RWPE1 (cell line): Measurements from ENCODE around the gene AGXT.

Experiments
- CTCF ChIA-PET: fragments of 350-600 bp; sonication (Branson Sonifier 250); formaldehyde crosslinking; extraction: SDS; loops from one replicate; lab custom pipeline; 2021; lab: Yijun Ruan, JAX
- POLR2A ChIA-PET: fragments of 400-600 bp; formaldehyde crosslinking; extraction: SDS; loops from one replicate; lab custom pipeline; 2020; ENCODE audit warnings: antibody characterized with exemption; ENCODE audit not compliant: low non-redundant PET; lab: Yijun Ruan, JAX
- DNase-seq: peaks from one replicate; pipeline ENCODE4 v3.0.0; 2012; ENCODE audit warnings: low spot score
- H3K27ac ChIP-seq: fragments of 450-650 bp; 2 replicates; pipeline ENCODE4 v1.5.1; 2017
- TF ChIP-seq, protein P1 (sequence below): fragments of 450-650 bp; conservative IDR thresholded peaks from 2 replicates; pipeline ENCODE4 v1.5.1; 2017; ENCODE audit warnings: low read depth, mild to moderate bottlenecking

The AGXT gene

DNA sequence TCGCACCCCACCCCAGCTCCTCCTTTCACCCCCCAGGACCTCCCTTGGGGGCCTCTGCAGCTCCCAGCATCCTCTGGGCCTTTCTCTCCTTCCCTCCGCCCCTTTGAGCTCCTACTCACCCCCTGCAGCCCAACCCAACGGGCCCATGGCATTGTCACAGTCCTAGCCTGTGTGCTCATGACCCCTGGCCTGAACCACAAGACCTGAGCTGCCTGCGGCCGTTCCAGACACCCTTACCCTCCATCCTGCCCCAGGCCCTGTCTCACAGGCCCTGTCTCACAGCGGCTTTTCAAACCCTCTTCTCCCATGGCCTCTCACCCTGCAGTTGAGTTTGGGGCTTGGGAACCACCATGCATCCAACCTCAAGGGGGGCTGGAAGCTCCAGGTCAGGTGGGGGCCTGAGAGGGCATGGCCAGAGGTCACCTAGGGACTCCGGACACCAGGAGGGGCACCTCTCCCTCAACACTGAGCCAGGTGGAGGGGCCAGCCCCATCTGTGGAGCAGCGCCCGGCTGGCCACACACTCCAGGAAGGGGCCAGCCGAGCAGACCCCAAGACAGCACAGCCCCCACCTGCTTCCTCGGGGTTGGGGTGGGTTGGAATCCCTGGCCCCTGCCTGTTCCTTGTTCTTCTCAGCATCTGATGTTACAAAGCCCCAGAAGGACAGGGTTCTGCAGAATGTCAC, 20.4 kb downstream of the AGXT start:
- CTCF ChIA-PET: interaction anchor here (0.7 kb wide), 1 partner anchor 10 kb away, joined by 4 read pairs; no protein-coding TSS in a partner anchor
- POLR2A ChIA-PET: no interaction called here
- DNase-seq: no peak
- H3K27ac ChIP-seq: no peak overlapping the region
- TF ChIP-seq, protein P1, sequence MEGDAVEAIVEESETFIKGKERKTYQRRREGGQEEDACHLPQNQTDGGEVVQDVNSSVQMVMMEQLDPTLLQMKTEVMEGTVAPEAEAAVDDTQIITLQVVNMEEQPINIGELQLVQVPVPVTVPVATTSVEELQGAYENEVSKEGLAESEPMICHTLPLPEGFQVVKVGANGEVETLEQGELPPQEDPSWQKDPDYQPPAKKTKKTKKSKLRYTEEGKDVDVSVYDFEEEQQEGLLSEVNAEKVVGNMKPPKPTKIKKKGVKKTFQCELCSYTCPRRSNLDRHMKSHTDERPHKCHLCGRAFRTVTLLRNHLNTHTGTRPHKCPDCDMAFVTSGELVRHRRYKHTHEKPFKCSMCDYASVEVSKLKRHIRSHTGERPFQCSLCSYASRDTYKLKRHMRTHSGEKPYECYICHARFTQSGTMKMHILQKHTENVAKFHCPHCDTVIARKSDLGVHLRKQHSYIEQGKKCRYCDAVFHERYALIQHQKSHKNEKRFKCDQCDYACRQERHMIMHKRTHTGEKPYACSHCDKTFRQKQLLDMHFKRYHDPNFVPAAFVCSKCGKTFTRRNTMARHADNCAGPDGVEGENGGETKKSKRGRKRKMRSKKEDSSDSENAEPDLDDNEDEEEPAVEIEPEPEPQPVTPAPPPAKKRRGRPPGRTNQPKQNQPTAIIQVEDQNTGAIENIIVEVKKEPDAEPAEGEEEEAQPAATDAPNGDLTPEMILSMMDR: no peak

DNA sequence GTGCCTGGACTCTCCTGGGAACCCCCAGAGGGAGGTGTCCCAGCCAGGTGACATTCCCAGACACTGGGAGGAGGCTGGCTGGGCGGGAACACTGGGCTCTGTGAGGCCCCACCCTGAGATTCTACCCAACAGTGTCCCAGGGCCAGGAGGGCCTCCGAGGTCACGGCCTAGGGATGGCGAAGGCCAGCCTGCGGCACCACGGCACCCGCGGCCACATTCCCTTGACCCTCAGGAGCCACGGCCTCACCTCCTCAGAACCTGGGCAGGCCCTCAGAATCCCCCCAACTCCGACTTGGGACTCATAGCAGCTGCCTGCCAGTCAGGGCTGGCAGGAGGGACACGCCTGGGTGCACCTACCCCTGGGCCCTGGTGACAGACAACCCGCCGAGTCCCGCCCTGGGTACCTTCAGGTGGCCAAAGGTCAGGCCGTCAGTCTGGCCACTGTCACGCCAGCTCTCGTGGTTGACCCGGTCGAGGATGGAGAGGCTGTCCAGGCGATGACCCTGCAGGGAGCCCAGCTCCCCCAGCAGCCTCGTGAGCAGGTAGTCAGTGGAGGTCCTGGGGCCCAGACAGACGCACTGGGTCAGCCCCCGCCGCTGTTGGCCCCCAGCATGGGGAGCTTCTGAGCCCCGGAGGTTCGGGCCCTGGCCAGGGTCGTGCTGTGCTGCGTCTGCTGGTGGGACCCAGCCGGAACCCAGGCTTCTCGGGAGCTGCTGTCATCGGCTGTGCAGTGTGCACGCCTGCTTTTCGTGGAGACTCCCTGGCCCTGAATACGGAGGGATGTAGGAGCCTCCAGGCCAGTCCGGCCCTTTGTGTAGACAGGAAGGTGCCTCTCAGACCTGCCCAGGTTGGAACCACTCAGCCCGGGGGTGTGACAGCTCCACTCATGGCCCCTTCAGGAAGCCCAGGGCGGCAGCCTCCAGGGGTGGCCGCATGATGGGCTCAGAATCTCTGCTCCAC, 21.3 kb downstream of the AGXT start:
- TF ChIP-seq, protein P1: no peak
- ChIA-PET CTCF (interaction anchor here (0.7 kb wide), 1 partner anchor 9 kb away, joined by 4 read pairs; no protein-coding TSS in a partner anchor), POLR2A (no interaction called here)
- H3K27ac ChIP-seq: no peak overlapping the region
- no peak for DNase-seq

DNA sequence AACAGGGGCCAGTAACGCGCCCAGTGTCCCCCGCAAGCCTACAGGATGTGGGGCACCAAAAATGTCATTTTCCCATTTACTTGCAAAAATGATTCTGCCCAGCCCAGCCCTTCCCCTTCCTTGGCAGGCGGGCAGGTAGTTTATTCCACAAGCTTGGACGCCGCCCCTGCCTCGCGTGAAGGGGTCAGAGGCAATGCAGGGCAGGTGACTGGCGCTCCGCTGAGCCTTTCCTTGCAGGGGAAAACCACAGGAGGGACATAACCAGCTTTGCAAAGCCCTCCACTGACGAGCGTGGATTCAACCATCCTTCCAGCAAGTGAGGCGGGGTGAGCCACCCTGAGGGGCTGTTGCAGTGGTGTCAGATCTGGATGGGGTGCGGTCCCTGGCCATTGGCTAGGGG, 22.1 kb downstream of the AGXT start:
- no peak for DNase-seq
- ChIA-PET POLR2A (no interaction called here), CTCF (interaction anchor here (0.7 kb wide), 1 partner anchor 176 kb away, joined by 3 read pairs; no protein-coding TSS in a partner anchor)
- H3K27ac ChIP-seq: no peak overlapping the region
- TF ChIP-seq, protein P1: no peak

DNA sequence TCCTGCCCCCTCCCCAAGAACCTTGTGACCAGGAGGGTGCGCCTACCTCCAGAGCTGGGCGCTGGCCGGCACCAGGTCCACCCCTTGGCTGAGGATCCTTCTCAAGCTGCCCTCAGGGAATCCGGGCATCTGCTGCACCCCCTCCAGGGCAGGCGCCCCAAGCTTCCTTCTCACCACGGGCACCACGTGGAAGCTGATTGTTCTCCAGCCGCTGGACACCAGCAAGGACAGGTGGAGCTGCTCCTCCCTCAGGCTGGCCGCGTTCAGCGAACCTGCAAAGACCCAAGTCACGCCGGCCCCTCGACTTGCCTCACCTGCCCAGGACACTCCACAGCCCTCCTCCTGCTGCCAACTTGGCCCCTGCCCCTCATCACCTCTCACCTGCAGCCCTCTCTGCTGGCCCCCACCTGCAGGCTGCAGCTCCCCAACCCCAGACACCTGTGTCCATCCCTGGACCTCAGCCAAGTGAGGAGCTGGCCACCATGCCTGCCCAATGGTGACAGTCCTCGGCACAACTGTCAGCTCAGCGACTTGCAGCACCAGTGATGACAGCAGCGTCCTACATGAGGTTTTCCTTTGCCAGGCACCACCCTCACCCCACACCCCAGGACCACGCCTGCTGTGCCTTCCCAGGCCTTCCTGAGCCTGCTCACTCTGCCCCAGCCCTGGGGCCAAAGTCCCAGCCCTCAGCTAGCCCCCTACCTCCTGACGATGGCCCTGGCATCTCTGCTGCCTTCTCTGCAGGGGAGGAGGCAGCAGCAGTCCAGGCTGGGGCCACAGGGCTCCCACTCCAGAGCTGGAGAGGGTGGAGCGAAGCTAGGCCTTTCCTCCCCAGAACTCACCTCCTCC, 23.1 kb downstream of the AGXT start:
- POLR2A ChIA-PET: interaction anchor here (0.6 kb wide), 1 partner anchor 187 kb away, joined by 5 read pairs; no protein-coding TSS in a partner anchor
- DNase-seq: no peak

DNA sequence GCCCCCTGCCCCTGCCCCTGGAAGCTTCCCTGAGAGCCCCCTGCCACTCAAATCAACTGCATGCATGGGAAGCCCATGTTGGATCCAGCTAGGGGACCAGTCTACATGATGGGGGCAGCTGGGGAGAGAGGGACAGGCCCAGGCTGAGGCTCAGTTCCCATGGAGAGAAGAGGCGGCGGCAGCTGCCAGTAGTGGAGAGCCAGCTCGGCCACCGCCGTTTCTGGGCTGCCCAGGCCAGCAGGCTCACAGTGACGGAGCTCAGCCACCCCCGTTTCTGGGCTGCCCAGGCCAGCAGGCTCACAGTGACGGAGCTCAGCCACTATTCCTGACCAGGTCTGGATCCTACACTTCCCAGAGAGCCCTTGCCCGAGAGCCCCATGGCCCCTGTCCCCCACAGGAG, 23.7 kb downstream of the AGXT start:
- no peak overlapping the region for H3K27ac ChIP-seq
- TF ChIP-seq, protein P1: no peak
- no peak for DNase-seq
- ChIA-PET POLR2A (no interaction called here), CTCF (interaction anchor here (0.6 to 1.0 kb wide), 2 partner anchors 41 to 129 kb away, joined by 3 to 6 read pairs; no protein-coding TSS in a partner anchor)

More for the DNA sequence above, 23.1 kb downstream of the AGXT start:
- TF ChIP-seq, protein P1: no peak
- H3K27ac ChIP-seq: no peak overlapping the region
- CTCF ChIA-PET: interaction anchor here (0.5 to 1.0 kb wide), 5 partner anchors 40 to 177 kb away, joined by 3 to 6 read pairs (median 3); no protein-coding TSS in a partner anchor
